Caco-2 (cell line): Measurements from ENCODE around the gene DMAC2. TPM values are rescaled to one million over a fixed set of nuclear protein-coding genes. Genes with fewer than 3 reads are reported as not detected.
A peak's percentile ranks its signal among the peaks of the same experiment; 100 is the strongest.
"Not testable (repeated sequence)": the region's sequence is repeated elsewhere in the genome, so short reads cannot be mapped to it uniquely, and the experiment has no call there.

Source experiments
- BruUV-seq: library from RNA; stranded (reverse); fragments of 400-500 nt; replicated peaks from 2 replicates; lab custom pipeline; 2021; lab: Mats Ljungman, UMichigan
- CTCF ChIA-PET: fragments of 300-600 bp; sonication (Branson Sonifier 250); formaldehyde crosslinking; loops from one replicate; lab custom pipeline; 2022; ENCODE audit warnings: antibody characterized with exemption; lab: Charles Lee
- POLR2A ChIA-PET: fragments of 300-600 bp; sonication (Branson Sonifier 250); formaldehyde crosslinking; loops from one replicate; lab custom pipeline; 2022; ENCODE audit warnings: antibody characterized with exemption; lab: Charles Lee
- DNase-seq, 2 experiments: peaks; one replicate each; pipeline versions ENCODE4 v3.0.0 to v3.0.0-alpha.2; 2020 to 2022
- H3K27me3 ChIP-seq: replicated peaks from 2 replicates; pipeline ENCODE4 v1.6.0; 2011; ENCODE audit warnings: low read length; ENCODE audit not compliant: control insufficient read depth, insufficient read depth
- H3K36me3 ChIP-seq: 2 replicates; pipeline ENCODE4 v1.5.1; 2011; ENCODE audit warnings: low read length; ENCODE audit not compliant: control insufficient read depth, insufficient read depth
- H3K4me1 ChIP-seq: fragments of 250-450 bp; sonication (Bioruptor Pico); 2 replicates; pipeline ENCODE4 v1.5.1; 2020; ENCODE audit warnings: mild to moderate bottlenecking
- H3K4me3 ChIP-seq: 2 replicates; pipeline ENCODE4 v1.5.1; 2011; ENCODE audit warnings: low read depth, mild to moderate bottlenecking, control low read depth, low read length
- H3K9me3 ChIP-seq: fragments of 250-450 bp; sonication (Bioruptor Pico); 2 replicates; pipeline ENCODE4 v1.5.1; 2020; ENCODE audit warnings: mild to moderate bottlenecking, moderate library complexity
- H3K27ac Mint-ChIP-seq: one replicate; pipeline ENCODE4 v1.8.0; 2022; ENCODE audit warnings: mixed read lengths; ENCODE audit not compliant: unreplicated experiment
- H3K27me3 Mint-ChIP-seq: one replicate; pipeline ENCODE4 v1.8.0; 2022; ENCODE audit warnings: mixed read lengths; ENCODE audit not compliant: insufficient read depth, unreplicated experiment
- H3K36me3 Mint-ChIP-seq: one replicate; pipeline ENCODE4 v1.8.0; 2022; ENCODE audit warnings: mild to moderate bottlenecking, mixed read lengths; ENCODE audit not compliant: insufficient read depth, unreplicated experiment
- H3K4me1 Mint-ChIP-seq: one replicate; pipeline ENCODE4 v1.8.0; 2022; ENCODE audit warnings: low read depth, mixed read lengths; ENCODE audit not compliant: unreplicated experiment
- H3K4me3 Mint-ChIP-seq: one replicate; pipeline ENCODE4 v1.8.0; 2022; ENCODE audit warnings: mild to moderate bottlenecking, moderate library complexity, mixed read lengths; ENCODE audit not compliant: unreplicated experiment
- H3K9me3 Mint-ChIP-seq: one replicate; pipeline ENCODE4 v1.8.0; 2022; ENCODE audit warnings: mixed read lengths; ENCODE audit not compliant: unreplicated experiment
- CTCF ChIP-seq, 2 experiments: fragments of 200-600 bp in 1 of 2; IDR thresholded peaks; 1 replicate in 1 of 2; 2 replicates in 1 of 2; pipeline versions ENCODE4 v1.5.1 to v1.8.0; 2011 to 2022; ENCODE audit warnings: antibody characterized with exemption in 1 of 2, control low read depth in 1 of 2, inconsistent platforms in 1 of 2, low read depth in 1 of 2, low read length in 1 of 2, mild to moderate bottlenecking in 1 of 2, moderate library complexity in 1 of 2; ENCODE audit not compliant: insufficient read depth in 1 of 2, severe bottlenecking in 1 of 2, unreplicated experiment in 1 of 2
- intact Hi-C: fragments of 100-400 bp; cut with micrococcal nuclease; formaldehyde crosslinking; loops from one replicate; pipeline ENCODE4 v1.10.0; 2022; ENCODE audit not compliant: unreplicated experiment
- total RNA-seq: library from RNA; stranded (reverse); gene quantifications from 2 replicates; pipeline ENCODE4 v1.2.3, GENCODE V29; 2022

Gene DMAC2
- total RNA-seq, 1 experiment from 2014 or later, result 75.9 TPM

- Histone ChIP-seq H3K4me1 (no peaks in the 10 kb centered on the region), H3K27me3 (no peaks in the 10 kb centered on the region), H3K36me3 (peaks cover 1% of the 10 kb centered on the region), H3K9me3 (no peaks in the 10 kb centered on the region), H3K4me3 (no peak overlapping the region)
- peaks cover 14% of the 10 kb centered on the region for H3K36me3 Mint-ChIP-seq
- peaks cover 6% of the 10 kb centered on the region for H3K4me1 Mint-ChIP-seq
- no peak for TF ChIP-seq CTCF (IDR thresholded peaks at IDR 0.05; ENCODE audit: insufficient read depth in 1 of 2, low read depth in 1 of 2, low read length in 1 of 2, severe bottlenecking in 1 of 2, unreplicated experiment in 1 of 2)
- intact Hi-C loops, result loop anchor here (2.0 kb wide), 1 partner anchor 73 kb away; the partner anchor contains the start of gene B9D2
- peak overlapping the region; percentile 59 for H3K4me3 Mint-ChIP-seq
- no peak overlapping the region for H3K27ac Mint-ChIP-seq
- BruUV-seq, result no TSS peak
- no peaks in the 10 kb centered on the region for H3K9me3 Mint-ChIP-seq
- H3K27me3 Mint-ChIP-seq, result no peaks in the 10 kb centered on the region
- POLR2A ChIA-PET, result interaction anchor here (0.5 kb wide), 1 partner anchor 76 kb away, joined by 4 read pairs; no protein-coding TSS in a partner anchor
- CTCF ChIA-PET, result no interaction called here
- DNase-seq, result peak in 1 of 2 experiments; percentile 22
Measured at GRCh38 chr19:41437944-41438574, 1.7 kb downstream of the DMAC2 start.

GRCh38 chr19:41436674-41436951, 3.1 kb downstream of the DMAC2 start:
- no peak for DNase-seq
- H3K4me3 ChIP-seq, result no peak overlapping the region
- H3K4me1 Mint-ChIP-seq, result peaks cover 6% of the 10 kb centered on the region
- H3K27me3 Mint-ChIP-seq, result no peaks in the 10 kb centered on the region
- no peaks in the 10 kb centered on the region for H3K4me1 ChIP-seq
- peaks cover 1% of the 10 kb centered on the region for H3K36me3 ChIP-seq
- ChIA-PET POLR2A (no interaction called here), CTCF (interaction anchor here (1.1 kb wide), 1 partner anchor 16 kb away, joined by 6 read pairs; no protein-coding TSS in a partner anchor)
- H3K36me3 Mint-ChIP-seq, result peaks cover 16% of the 10 kb centered on the region
- no peak overlapping the region for H3K27ac Mint-ChIP-seq
- H3K27me3 ChIP-seq, result no peaks in the 10 kb centered on the region
- BruUV-seq, result no TSS peak
- no peaks in the 10 kb centered on the region for H3K9me3 Mint-ChIP-seq
- TF ChIP-seq CTCF (IDR thresholded peaks at IDR 0.05; ENCODE audit: insufficient read depth in 1 of 2, low read depth in 1 of 2, low read length in 1 of 2, severe bottlenecking in 1 of 2, unreplicated experiment in 1 of 2), result no peak
- intact Hi-C loops, result no loop called here
- H3K9me3 ChIP-seq, result no peaks in the 10 kb centered on the region
- no peak overlapping the region for H3K4me3 Mint-ChIP-seq

GRCh38 chr19:41435936-41436673, 3.6 kb downstream of the DMAC2 start:
- no peak for DNase-seq
- no peak for TF ChIP-seq CTCF (IDR thresholded peaks at IDR 0.05; ENCODE audit: insufficient read depth in 1 of 2, low read depth in 1 of 2, low read length in 1 of 2, severe bottlenecking in 1 of 2, unreplicated experiment in 1 of 2)
- H3K27ac Mint-ChIP-seq, result no peak overlapping the region
- Histone ChIP-seq H3K9me3 (no peaks in the 10 kb centered on the region), H3K36me3 (peaks cover 1% of the 10 kb centered on the region), H3K4me3 (no peak overlapping the region), H3K4me1 (no peaks in the 10 kb centered on the region), H3K27me3 (no peaks in the 10 kb centered on the region)
- POLR2A ChIA-PET, result no interaction called here
- CTCF ChIA-PET, result interaction anchor here (0.7 kb wide), 1 partner anchor 9 kb away, joined by 3 read pairs; the partner anchor contains the start of gene B3GNT8
- peaks cover 21% of the 10 kb centered on the region for H3K36me3 Mint-ChIP-seq
- no peak overlapping the region for H3K4me3 Mint-ChIP-seq
- BruUV-seq, result no TSS peak
- intact Hi-C loops, result no loop called here
- no peaks in the 10 kb centered on the region for H3K27me3 Mint-ChIP-seq
- H3K4me1 Mint-ChIP-seq, result peaks cover 6% of the 10 kb centered on the region
- H3K9me3 Mint-ChIP-seq, result no peaks in the 10 kb centered on the region

- ChIA-PET POLR2A (interaction anchor here (0.7 kb wide), 1 partner anchor 128 kb away, joined by 5 read pairs; no protein-coding TSS in a partner anchor), CTCF (interaction anchor here (0.6 to 0.7 kb wide), 2 partner anchors 8 to 86 kb away, joined by 3 read pairs; partner anchors contain the start of gene B3GNT8)
- H3K27ac Mint-ChIP-seq, H3K4me3 Mint-ChIP-seq, H3K27me3 Mint-ChIP-seq, H3K9me3 ChIP-seq, intact Hi-C loops, H3K36me3 ChIP-seq, H3K27me3 ChIP-seq, H3K9me3 Mint-ChIP-seq, H3K4me1 ChIP-seq, DNase-seq, H3K4me3 ChIP-seq, H3K4me1 Mint-ChIP-seq, BruUV-seq: not testable (repeated sequence)
- H3K36me3 Mint-ChIP-seq, result peaks cover 22% of the 10 kb centered on the region
Measured at GRCh38 chr19:41435376-41435775, 4.3 kb downstream of the DMAC2 start.
